GM19438 (cell line): ENCODE data around the gene UBE3B.

Experiments used
- ATAC-seq: cut with Tn5 transposase; IDR thresholded peaks from one replicate; pipeline ENCODE4 v1.9.1; 2021; ENCODE audit warnings: low read depth; ENCODE audit not compliant: unreplicated experiment

Gene UBE3B

GRCh38 chr12:109524466-109525278 is 47.2 kb downstream of the UBE3B start:
- ATAC-seq, result no peak

GRCh38 chr12:109525279-109525585 is 47.8 kb downstream of the UBE3B start:
- ATAC-seq, result no peak

- no peak for ATAC-seq
Measured at GRCh38 chr12:109527489-109528123, 50.2 kb downstream of the UBE3B start.

- no peak for ATAC-seq
Measured at GRCh38 chr12:109529691-109530640, 52.5 kb downstream of the UBE3B start.

- ATAC-seq, result no peak
Measured at GRCh38 chr12:109531411-109531810, 54.0 kb downstream of the UBE3B start.

- no peak for ATAC-seq
Measured at GRCh38 chr12:109532721-109533486, 55.5 kb downstream of the UBE3B start.

- no peak for ATAC-seq
Measured at GRCh38 chr12:109533487-109533740, 56.0 kb downstream of the UBE3B start.

- ATAC-seq, result no peak
Measured at GRCh38 chr12:109534456-109534855, 57.0 kb downstream of the UBE3B start.

GRCh38 chr12:109535231-109535862 is 57.9 kb downstream of the UBE3B start:
- no peak for ATAC-seq

- no peak for ATAC-seq
Measured at GRCh38 chr12:109535863-109536250, 58.4 kb downstream of the UBE3B start.

GRCh38 chr12:109537136-109537535 is 59.7 kb downstream of the UBE3B start:
- ATAC-seq, result no peak

GRCh38 chr12:109538191-109538863 is 60.9 kb downstream of the UBE3B start:
- no peak for ATAC-seq

- ATAC-seq, result no peak
Measured at GRCh38 chr12:109539508-109539907, 62.1 kb downstream of the UBE3B start.

GRCh38 chr12:109540526-109541412 is 63.3 kb downstream of the UBE3B start:
- ATAC-seq, result no peak

GRCh38 chr12:109541413-109541726 is 63.9 kb downstream of the UBE3B start:
- ATAC-seq, result no peak

- ATAC-seq, result no peak
Measured at GRCh38 chr12:109542014-109542413, 64.6 kb downstream of the UBE3B start.

- ATAC-seq, result no peak
Measured at GRCh38 chr12:109542876-109543275, 65.4 kb downstream of the UBE3B start.

GRCh38 chr12:109544955-109545531 is 67.6 kb downstream of the UBE3B start:
- no peak for ATAC-seq

GRCh38 chr12:109545826-109546225 is 68.4 kb downstream of the UBE3B start:
- ATAC-seq, result no peak
